Ishikawa (cell line): ENCODE measurements around the gene PNKP.

Experiments
- CEBPB ChIP-seq: IDR thresholded peaks from 2 replicates; pipeline ENCODE4 v1.6.1; 2012
- CREB1 ChIP-seq: IDR thresholded peaks from 2 replicates; pipeline ENCODE4 v1.6.1; 2012; ENCODE audit warnings: low read depth
- EGR1 ChIP-seq: IDR thresholded peaks from 2 replicates; pipeline ENCODE4 v1.6.1; 2012
- EP300 ChIP-seq: IDR thresholded peaks from 2 replicates; pipeline ENCODE4 v1.6.1; 2012; ENCODE audit warnings: borderline replicate concordance
- FOXM1 ChIP-seq: IDR thresholded peaks from 2 replicates; pipeline ENCODE4 v1.6.1; 2012; ENCODE audit warnings: low read depth, borderline replicate concordance
- MAX ChIP-seq: IDR thresholded peaks from 2 replicates; pipeline ENCODE4 v1.6.1; 2012
- NFIC ChIP-seq: IDR thresholded peaks from 2 replicates; pipeline ENCODE4 v1.6.1; 2012
- RAD21 ChIP-seq: IDR thresholded peaks from 2 replicates; pipeline ENCODE4 v1.6.1; 2012; ENCODE audit warnings: low read depth
- REST ChIP-seq: IDR thresholded peaks from 2 replicates; pipeline ENCODE4 v1.6.1; 2012; ENCODE audit warnings: low read depth, mild to moderate bottlenecking
- TAF1 ChIP-seq: IDR thresholded peaks from 2 replicates; pipeline ENCODE4 v1.6.1; 2012; ENCODE audit warnings: low read depth, mild to moderate bottlenecking
- TCF12 ChIP-seq: IDR thresholded peaks from 2 replicates; pipeline ENCODE4 v1.6.1; 2012; ENCODE audit warnings: low read depth
- TEAD4 ChIP-seq: IDR thresholded peaks from 2 replicates; pipeline ENCODE4 v1.6.1; 2012
- USF1 ChIP-seq: IDR thresholded peaks from 2 replicates; pipeline ENCODE4 v1.6.1; 2012
- YY1 ChIP-seq: IDR thresholded peaks from 2 replicates; pipeline ENCODE4 v1.6.1; 2012; ENCODE audit warnings: low read depth
- ZBTB7A ChIP-seq: IDR thresholded peaks from 2 replicates; pipeline ENCODE4 v1.6.1; 2012; ENCODE audit warnings: low read depth

Gene PNKP

GRCh38 chr19:49837425-49837824 lies 30.0 kb downstream of the PNKP start:
- TF ChIP-seq USF1: no peak
- no peak for TF ChIP-seq RAD21
- TF ChIP-seq YY1: no peak
- TF ChIP-seq TEAD4: no peak

- TF ChIP-seq USF1 (no peak), FOXM1 (no peak), CEBPB (no peak), EGR1 (no peak), RAD21 (no peak), TCF12 (no peak), ZBTB7A (no peak), REST (no peak), TEAD4 (no peak), NFIC (no peak), TAF1 (no peak), MAX (no peak), CREB1 (no peak), EP300 (no peak), YY1 (no peak)
Observed at GRCh38 chr19:49837009-49837310, 30.4 kb downstream of the PNKP start.

- TF ChIP-seq RAD21 (no peak), CREB1 (no peak), REST (no peak), USF1 (no peak), EGR1 (no peak), FOXM1 (no peak), TEAD4 (no peak), TCF12 (no peak), NFIC (no peak), CEBPB (no peak), ZBTB7A (no peak), TAF1 (no peak), EP300 (no peak), MAX (no peak), YY1 (no peak)
Observed at GRCh38 chr19:49836176-49837008, 31.0 kb downstream of the PNKP start.

GRCh38 chr19:49835562-49835961 lies 31.8 kb downstream of the PNKP start:
- TF ChIP-seq NFIC (no peak), MAX (no peak), CEBPB (no peak), ZBTB7A (no peak), TEAD4 (no peak), RAD21 (no peak), EGR1 (no peak), EP300 (no peak)

- no peak for TF ChIP-seq CEBPB
- no peak for TF ChIP-seq MAX
- TF ChIP-seq YY1: no peak
- TF ChIP-seq FOXM1: no peak
- no peak for TF ChIP-seq CREB1
- TF ChIP-seq ZBTB7A: no peak
- TF ChIP-seq TEAD4: no peak
- no peak for TF ChIP-seq NFIC
Observed at GRCh38 chr19:49833599-49833998, 33.8 kb downstream of the PNKP start.
